ENCODE data around the gene FBXO17.

DNA sequence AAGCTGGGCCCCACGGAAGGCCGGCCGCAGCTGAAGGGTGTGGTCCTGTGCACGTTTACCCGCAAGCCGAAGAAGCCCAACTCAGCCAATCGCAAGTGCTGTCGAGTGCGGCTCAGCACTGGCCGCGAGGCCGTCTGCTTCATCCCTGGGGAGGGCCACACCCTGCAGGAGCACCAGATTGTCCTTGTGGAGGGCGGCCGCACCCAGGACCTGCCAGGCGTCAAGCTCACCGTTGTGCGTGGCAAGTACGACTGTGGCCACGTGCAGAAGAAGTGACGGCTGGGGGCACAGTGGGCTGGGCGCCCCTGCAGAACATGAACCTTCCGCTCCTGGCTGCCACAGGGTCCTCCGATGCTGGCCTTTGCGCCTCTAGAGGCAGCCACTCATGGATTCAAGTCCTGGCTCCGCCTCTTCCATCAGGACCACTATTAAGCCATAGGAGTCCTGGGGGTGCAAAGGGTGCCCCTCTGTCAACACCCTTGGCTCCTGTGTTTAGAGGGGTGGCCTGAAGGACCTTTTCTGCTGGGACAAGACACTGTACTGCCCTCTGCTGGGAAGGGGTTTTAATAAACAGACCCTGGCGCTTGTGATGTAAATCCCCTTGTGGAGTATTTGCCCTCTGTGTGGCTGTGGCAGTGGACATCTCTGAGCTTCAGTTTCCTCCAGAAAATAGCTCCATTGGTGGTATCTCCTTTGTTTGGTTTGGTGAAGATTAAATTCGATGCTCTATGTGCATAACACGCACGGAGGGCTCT, 42.9 kb downstream of the FBXO17 start:
- TF ChIP-seq POLR2A (IDR thresholded peaks at IDR 0.05; ENCODE audit: low read depth) (no peak), POLR2AphosphoS5 (IDR thresholded peaks at IDR 0.05) (no peak), EP300 (IDR thresholded peaks at IDR 0.05) (no peak)
- TF ChIP-seq, protein P1, sequence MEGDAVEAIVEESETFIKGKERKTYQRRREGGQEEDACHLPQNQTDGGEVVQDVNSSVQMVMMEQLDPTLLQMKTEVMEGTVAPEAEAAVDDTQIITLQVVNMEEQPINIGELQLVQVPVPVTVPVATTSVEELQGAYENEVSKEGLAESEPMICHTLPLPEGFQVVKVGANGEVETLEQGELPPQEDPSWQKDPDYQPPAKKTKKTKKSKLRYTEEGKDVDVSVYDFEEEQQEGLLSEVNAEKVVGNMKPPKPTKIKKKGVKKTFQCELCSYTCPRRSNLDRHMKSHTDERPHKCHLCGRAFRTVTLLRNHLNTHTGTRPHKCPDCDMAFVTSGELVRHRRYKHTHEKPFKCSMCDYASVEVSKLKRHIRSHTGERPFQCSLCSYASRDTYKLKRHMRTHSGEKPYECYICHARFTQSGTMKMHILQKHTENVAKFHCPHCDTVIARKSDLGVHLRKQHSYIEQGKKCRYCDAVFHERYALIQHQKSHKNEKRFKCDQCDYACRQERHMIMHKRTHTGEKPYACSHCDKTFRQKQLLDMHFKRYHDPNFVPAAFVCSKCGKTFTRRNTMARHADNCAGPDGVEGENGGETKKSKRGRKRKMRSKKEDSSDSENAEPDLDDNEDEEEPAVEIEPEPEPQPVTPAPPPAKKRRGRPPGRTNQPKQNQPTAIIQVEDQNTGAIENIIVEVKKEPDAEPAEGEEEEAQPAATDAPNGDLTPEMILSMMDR (IDR thresholded peaks at IDR 0.05): peak in 2 of 3 experiments; percentile 22 to 26

Measured in esophagus muscularis mucosa (tissue), 4 donors.